NCI-H1048 (cell line): Measurements from ENCODE around the gene DIP2C.
"Not testable (repeated sequence)": the region's sequence is repeated elsewhere in the genome, so short reads cannot be mapped to it uniquely, and the experiment has no call there.

Source experiments
- DNase-seq: peaks from one replicate; lab custom pipeline; 2025; lab: John Stamatoyannopoulos, UW

DIP2C gene

GRCh38 chr10:411603-412002, 277.9 kb downstream of the DIP2C start:
- DNase-seq: no peak

- no peak for DNase-seq
Measured at GRCh38 chr10:409408-410040, 279.9 kb downstream of the DIP2C start.

GRCh38 chr10:408236-408635, 281.2 kb downstream of the DIP2C start:
- no peak for DNase-seq

GRCh38 chr10:406976-407375, 282.5 kb downstream of the DIP2C start:
- no peak for DNase-seq

GRCh38 chr10:405648-406047, 283.8 kb downstream of the DIP2C start:
- no peak for DNase-seq

GRCh38 chr10:404991-405390, 284.5 kb downstream of the DIP2C start:
- DNase-seq: no peak

- no peak for DNase-seq
Measured at GRCh38 chr10:404346-404745, 285.1 kb downstream of the DIP2C start.

GRCh38 chr10:398954-399353, 290.5 kb downstream of the DIP2C start:
- DNase-seq: no peak

GRCh38 chr10:397321-398068, 292.0 kb downstream of the DIP2C start:
- no peak for DNase-seq

- DNase-seq: no peak
Measured at GRCh38 chr10:396535-397220, 292.8 kb downstream of the DIP2C start.

- DNase-seq: no peak
Measured at GRCh38 chr10:396107-396506, 293.4 kb downstream of the DIP2C start.

- DNase-seq: no peak
Measured at GRCh38 chr10:395665-396064, 293.8 kb downstream of the DIP2C start.

GRCh38 chr10:394439-395101, 294.9 kb downstream of the DIP2C start:
- DNase-seq: not testable (repeated sequence)

GRCh38 chr10:393787-394438, 295.6 kb downstream of the DIP2C start:
- DNase-seq: no peak

- DNase-seq: no peak
Measured at GRCh38 chr10:393106-393745, 296.2 kb downstream of the DIP2C start.

GRCh38 chr10:392705-393037, 296.8 kb downstream of the DIP2C start:
- no peak for DNase-seq

- DNase-seq: no peak
Measured at GRCh38 chr10:391847-392704, 297.4 kb downstream of the DIP2C start.

GRCh38 chr10:391305-391704, 298.2 kb downstream of the DIP2C start:
- DNase-seq: no peak

GRCh38 chr10:390449-391100, 298.9 kb downstream of the DIP2C start:
- no peak for DNase-seq

- no peak for DNase-seq
Measured at GRCh38 chr10:389836-390448, 299.5 kb downstream of the DIP2C start.
